Esophagus muscularis mucosa (tissue), 4 donors: Measurements from ENCODE around the gene C22orf23. TPM values are rescaled to one million over a fixed set of nuclear protein-coding genes. Genes with fewer than 3 reads are reported as not detected.

ENCODE experiments used
- DNase-seq: peaks from one replicate; pipeline ENCODE4 v3.0.0-alpha.2; 2017; ENCODE audit errors: extremely low spot score
- H3K27ac ChIP-seq, 4 donors: fragments of 200-600 bp; sonication (generic); replicated peaks in 1 of 4; 1 replicate in 3 of 4; 2 replicates in 1 of 4; pipeline ENCODE4 v1.5.1; 2016 to 2019; ENCODE audit warnings: mild to moderate bottlenecking in 1 of 4
- H3K27me3 ChIP-seq, 4 donors: fragments of 200-600 bp; sonication (generic); one replicate each; pipeline versions ENCODE4 v1.5.1 to v1.6.0; 2016 to 2019
- H3K36me3 ChIP-seq, 4 donors: fragments of 200-600 bp; sonication (generic); one replicate each; pipeline ENCODE4 v1.5.1; 2016 to 2019
- H3K4me1 ChIP-seq, 4 donors: fragments of 200-600 bp; sonication (generic); one replicate each; pipeline ENCODE4 v1.5.1; 2016 to 2019
- H3K4me3 ChIP-seq, 4 donors: fragments of 200-600 bp; sonication (generic); 1 replicate in 2 of 4; 2 replicates in 2 of 4; pipeline ENCODE4 v1.5.1; 2016 to 2019; ENCODE audit warnings: mild to moderate bottlenecking in 4 of 4, moderate library complexity in 1 of 4
- H3K9me3 ChIP-seq, 4 donors: fragments of 200-600 bp; sonication (generic); 1 replicate in 3 of 4; 2 replicates in 1 of 4; pipeline ENCODE4 v1.5.1; 2016 to 2019
- EP300 ChIP-seq: sonication (generic); formaldehyde crosslinking; IDR thresholded peaks from one replicate; pipeline ENCODE4 v1.6.1; 2017; ENCODE audit warnings: antibody characterized with exemption
- POLR2A ChIP-seq: fragments of 450-650 bp; IDR thresholded peaks from one replicate; pipeline ENCODE4 v1.6.1; 2017; ENCODE audit warnings: antibody characterized with exemption, moderate library complexity, mild to moderate bottlenecking, low read depth
- POLR2AphosphoS5 ChIP-seq, 2 donors: sonication (generic); formaldehyde crosslinking; IDR thresholded peaks; one replicate each; pipeline ENCODE4 v1.6.1; 2017; ENCODE audit warnings: antibody characterized with exemption in 2 of 2
- WGBS: methylation state at CpG from one replicate; pipeline ENCODE4 v1.1.5; 2018; 5-methylcytosine and 5-hydroxymethylcytosine counted together
- intact Hi-C: fragments of 100-400 bp; cut with DNase I; formaldehyde crosslinking; loops from one replicate; pipeline ENCODE4 v1.15.1; 2023
- total RNA-seq, 4 donors: library from RNA; depleted of rRNA; stranded (reverse); fragments of >200 nt; gene quantifications; one replicate each; pipeline versions ENCODE4 v1.1.0 to v1.2.1, GENCODE V29; 2016
- TF ChIP-seq, protein P1 (sequence below), 3 experiments: fragments of 200-600 bp in 2 of 3; fragments of 450-650 bp in 1 of 3; sonication (generic) in 2 of 3; IDR thresholded peaks; one replicate each; pipeline ENCODE4 v1.5.1; 2017 to 2019; ENCODE audit warnings: antibody characterized with exemption in 3 of 3, mild to moderate bottlenecking in 2 of 3, moderate library complexity in 1 of 3

Gene C22orf23
- total RNA-seq, 4 donors from 2014 or later = not detected

DNA sequence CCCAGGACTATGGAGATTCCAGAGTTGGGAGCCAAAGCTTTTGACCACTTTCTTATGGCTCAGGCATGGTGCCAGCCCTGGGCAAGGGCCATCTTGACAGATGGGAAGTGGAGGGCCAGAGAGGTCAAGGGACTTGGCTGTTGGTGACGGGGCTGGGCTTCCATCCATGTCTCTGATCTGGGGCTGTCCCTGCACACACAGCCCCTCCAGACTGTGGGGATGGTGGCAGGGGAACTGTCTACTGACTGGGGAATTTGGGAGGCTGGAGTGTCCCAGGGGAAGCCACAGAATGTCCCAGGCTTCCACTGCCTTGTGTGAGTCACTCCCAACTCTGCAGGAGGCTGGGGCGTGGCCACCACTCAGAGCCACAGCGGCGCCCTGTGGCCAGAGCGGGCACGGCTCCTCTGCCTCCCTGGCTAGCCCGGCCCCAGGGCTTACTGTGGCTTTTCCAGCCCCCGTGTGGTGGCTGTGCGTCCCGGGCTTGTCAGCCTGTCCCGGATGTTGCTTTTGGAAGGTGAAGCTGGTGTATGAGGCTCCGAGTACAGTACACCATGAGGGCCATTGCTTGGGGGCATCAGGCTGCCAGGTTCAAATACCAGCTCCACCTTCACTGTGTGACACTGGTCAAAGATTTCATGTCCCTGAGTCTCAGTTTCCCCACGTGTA, 19.6 kb downstream of the C22orf23 start:
- H3K36me3 ChIP-seq = peaks cover 28 to 81% (median 78%) of the 10 kb centered on the region in 4 donors

DNA sequence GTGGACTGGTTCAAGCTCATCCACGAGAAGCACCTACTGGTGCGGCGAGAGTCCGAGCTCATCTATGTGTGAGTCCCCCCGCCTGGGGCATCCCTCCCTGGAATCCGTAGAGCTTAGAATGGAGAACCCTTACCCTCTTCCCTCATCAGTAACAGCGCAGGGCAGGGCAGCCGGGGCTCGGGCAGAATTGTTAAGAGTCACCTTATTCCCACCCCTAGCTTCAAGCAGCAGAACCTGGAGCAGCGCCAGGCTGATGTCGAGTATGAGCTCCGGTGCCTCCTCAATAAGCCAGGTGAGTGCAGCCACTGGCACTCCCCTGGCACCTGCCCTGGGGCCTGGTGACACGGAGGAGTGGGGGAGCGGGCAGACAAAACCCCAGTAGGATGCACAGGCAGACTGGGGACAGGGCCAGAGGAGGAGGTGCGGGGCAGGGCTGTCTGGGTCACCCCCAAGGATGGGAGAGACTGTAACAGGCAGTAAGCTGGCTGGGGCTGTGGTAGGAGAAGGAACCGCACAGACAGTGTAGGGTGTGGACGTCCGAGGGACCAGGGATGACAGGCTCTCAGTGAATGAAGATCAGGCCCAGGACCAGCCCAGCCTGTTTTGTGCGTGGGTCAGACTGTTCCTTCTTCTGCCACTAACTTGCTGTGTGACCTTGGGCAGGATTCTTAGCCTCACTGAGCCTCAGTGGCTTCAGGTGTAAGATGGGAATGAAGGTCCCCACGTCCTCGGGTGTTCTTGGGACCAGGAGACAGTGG, 20.4 kb downstream of the C22orf23 start:
- no peaks in the 10 kb centered on the region for H3K9me3 ChIP-seq
- intact Hi-C loops = loop anchor here (5.0 kb wide), 1 partner anchor 46 kb away; no protein-coding TSS in a partner anchor
- no peak for DNase-seq
- TF ChIP-seq POLR2A (no peak), POLR2AphosphoS5 (IDR thresholded peaks at IDR 0.05) (no peak), EP300 (no peak)
- TF ChIP-seq, protein P1, sequence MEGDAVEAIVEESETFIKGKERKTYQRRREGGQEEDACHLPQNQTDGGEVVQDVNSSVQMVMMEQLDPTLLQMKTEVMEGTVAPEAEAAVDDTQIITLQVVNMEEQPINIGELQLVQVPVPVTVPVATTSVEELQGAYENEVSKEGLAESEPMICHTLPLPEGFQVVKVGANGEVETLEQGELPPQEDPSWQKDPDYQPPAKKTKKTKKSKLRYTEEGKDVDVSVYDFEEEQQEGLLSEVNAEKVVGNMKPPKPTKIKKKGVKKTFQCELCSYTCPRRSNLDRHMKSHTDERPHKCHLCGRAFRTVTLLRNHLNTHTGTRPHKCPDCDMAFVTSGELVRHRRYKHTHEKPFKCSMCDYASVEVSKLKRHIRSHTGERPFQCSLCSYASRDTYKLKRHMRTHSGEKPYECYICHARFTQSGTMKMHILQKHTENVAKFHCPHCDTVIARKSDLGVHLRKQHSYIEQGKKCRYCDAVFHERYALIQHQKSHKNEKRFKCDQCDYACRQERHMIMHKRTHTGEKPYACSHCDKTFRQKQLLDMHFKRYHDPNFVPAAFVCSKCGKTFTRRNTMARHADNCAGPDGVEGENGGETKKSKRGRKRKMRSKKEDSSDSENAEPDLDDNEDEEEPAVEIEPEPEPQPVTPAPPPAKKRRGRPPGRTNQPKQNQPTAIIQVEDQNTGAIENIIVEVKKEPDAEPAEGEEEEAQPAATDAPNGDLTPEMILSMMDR (IDR thresholded peaks at IDR 0.05) = no peak
- no peaks in the 10 kb centered on the region for H3K27me3 ChIP-seq
- no peak overlapping the region for H3K4me3 ChIP-seq
- peaks cover 30 to 84% (median 78%) of the 10 kb centered on the region in 4 donors for H3K36me3 ChIP-seq
- peaks cover 28 to 60% (median 56%) of the 10 kb centered on the region in 4 donors for H3K4me1 ChIP-seq
- WGBS = 64% methylated on average over 20 of the region's 21 CpGs
- peak overlapping the region; percentile 77 to 84 (median 80) for H3K27ac ChIP-seq

More for the DNA sequence above, 19.6 kb downstream of the C22orf23 start:
- H3K4me1 ChIP-seq = peaks cover 28 to 55% (median 54%) of the 10 kb centered on the region in 4 donors
- TF ChIP-seq, protein P1 (IDR thresholded peaks at IDR 0.05) = peak; percentile 97 to 100 (median 98)
- TF ChIP-seq POLR2AphosphoS5 (IDR thresholded peaks at IDR 0.05) (peak; percentile 66 to 80), POLR2A (no peak), EP300 (no peak)
- WGBS = 0% methylated on average over 2 of the region's 13 CpGs
- peak overlapping the region; percentile 77 to 84 (median 80) for H3K27ac ChIP-seq
- intact Hi-C loops = loop anchor here (5.0 kb wide), 1 partner anchor 47 kb away; no protein-coding TSS in a partner anchor
- no peaks in the 10 kb centered on the region for H3K27me3 ChIP-seq
- DNase-seq = no peak
- no peaks in the 10 kb centered on the region for H3K9me3 ChIP-seq
- no peak overlapping the region for H3K4me3 ChIP-seq

DNA sequence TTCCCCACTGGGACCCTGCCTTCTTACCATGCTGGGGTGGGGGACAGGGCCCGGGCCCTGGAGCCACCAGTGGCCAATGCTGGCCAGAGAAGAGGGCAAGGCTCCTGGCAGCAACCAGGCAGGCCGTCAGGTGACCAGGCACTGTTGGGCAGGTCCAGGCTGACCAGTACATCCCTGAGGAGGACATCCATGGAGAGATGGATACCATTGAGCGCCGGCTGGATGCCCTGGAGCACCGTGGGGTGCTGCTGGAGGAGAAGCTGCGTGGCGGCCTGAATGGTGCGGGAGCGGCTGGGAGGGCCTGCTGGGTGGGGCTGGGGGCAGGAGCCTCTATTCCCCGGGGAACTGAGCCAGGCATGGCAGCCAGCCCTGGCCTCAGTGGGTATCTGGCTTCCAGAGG, 21.0 kb downstream of the C22orf23 start:
- H3K9me3 ChIP-seq = no peaks in the 10 kb centered on the region
- H3K27ac ChIP-seq = peak overlapping the region; percentile 77 to 84 (median 80)
- H3K4me3 ChIP-seq = no peak overlapping the region
- TF ChIP-seq POLR2AphosphoS5 (IDR thresholded peaks at IDR 0.05) = no peak
- no peak for TF ChIP-seq POLR2A
- TF ChIP-seq, protein P1 (IDR thresholded peaks at IDR 0.05) = no peak
- no peaks in the 10 kb centered on the region for H3K27me3 ChIP-seq
- DNase-seq = no peak
- intact Hi-C loops = loop anchor here (5.0 kb wide), 1 partner anchor 45 kb away; no protein-coding TSS in a partner anchor
- 76% methylated on average over 8 of the region's 10 CpGs for WGBS
- H3K36me3 ChIP-seq = peaks cover 30 to 84% (median 78%) of the 10 kb centered on the region in 4 donors
- H3K4me1 ChIP-seq = peaks cover 28 to 60% (median 56%) of the 10 kb centered on the region in 4 donors

DNA sequence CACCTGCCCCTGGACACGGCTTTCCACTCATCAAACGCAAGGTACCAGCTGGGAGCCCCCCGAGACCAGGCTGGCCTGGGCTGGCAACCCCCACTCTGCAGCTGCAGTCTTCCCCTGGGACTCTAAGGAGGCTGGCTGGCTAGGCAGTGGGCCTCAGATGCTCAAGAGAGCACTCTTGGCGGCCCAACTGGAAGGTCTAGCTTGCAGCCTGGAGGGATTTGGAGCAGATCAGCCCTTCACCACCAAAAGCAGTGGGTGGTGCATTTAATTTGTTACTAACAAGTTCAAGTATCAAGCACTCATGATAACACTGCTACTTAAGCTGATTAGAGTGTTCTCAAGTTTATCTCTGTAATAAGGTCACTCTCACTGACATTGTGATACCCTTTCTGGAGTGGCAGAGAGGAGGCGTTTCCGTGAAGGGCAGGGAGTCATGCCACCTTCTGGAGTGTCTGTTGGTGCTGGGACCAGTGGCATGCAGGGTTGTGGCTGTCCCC, 21.5 kb downstream of the C22orf23 start:
- Histone ChIP-seq H3K36me3 (peaks cover 33 to 84% (median 78%) of the 10 kb centered on the region in 4 donors), H3K4me3 (no peak overlapping the region), H3K4me1 (peaks cover 28 to 62% (median 56%) of the 10 kb centered on the region in 4 donors), H3K27me3 (no peaks in the 10 kb centered on the region), H3K9me3 (no peaks in the 10 kb centered on the region), H3K27ac (peak overlapping the region; percentile 77 to 84 (median 80))
- DNase-seq = no peak
- TF ChIP-seq POLR2A = no peak
- no peak for TF ChIP-seq EP300
- TF ChIP-seq, protein P1 (IDR thresholded peaks at IDR 0.05) = no peak
- no peak for TF ChIP-seq POLR2AphosphoS5 (IDR thresholded peaks at IDR 0.05)
- intact Hi-C loops = loop anchor here (5.0 kb wide), 1 partner anchor 45 kb away; no protein-coding TSS in a partner anchor
- WGBS = 70% methylated on average over 2 of the region's 6 CpGs
